HuH-7 (cell line): ENCODE data around the gene UNC5A.
A peak's percentile ranks its signal among the peaks of the same experiment; 100 is the strongest.

Experiments
- DNase-seq: peaks from one replicate; pipeline ENCODE4 v3.0.0; 2011; ENCODE audit warnings: low spot score

Gene UNC5A

DNA sequence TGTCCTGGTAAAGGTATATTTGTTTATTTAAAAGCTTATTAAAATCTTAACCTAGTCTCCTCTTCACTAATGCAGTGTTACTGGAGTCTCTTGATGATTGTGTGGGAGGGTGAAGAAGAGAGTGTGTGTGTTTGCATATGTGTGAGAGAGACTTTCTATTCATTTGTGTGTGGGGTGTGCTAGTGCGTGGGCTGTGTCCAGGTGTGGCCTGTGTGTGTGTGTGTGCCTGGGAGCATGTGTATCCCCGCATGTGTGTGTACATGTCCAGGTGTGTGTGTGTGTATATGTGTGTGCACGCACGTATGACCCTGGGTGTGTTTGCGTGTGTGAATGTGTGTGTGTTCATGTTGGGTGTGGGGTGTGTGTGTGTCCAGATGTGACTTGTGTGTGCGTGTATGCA is 10.3 kb upstream of the UNC5A start:
- DNase-seq = no peak

DNA sequence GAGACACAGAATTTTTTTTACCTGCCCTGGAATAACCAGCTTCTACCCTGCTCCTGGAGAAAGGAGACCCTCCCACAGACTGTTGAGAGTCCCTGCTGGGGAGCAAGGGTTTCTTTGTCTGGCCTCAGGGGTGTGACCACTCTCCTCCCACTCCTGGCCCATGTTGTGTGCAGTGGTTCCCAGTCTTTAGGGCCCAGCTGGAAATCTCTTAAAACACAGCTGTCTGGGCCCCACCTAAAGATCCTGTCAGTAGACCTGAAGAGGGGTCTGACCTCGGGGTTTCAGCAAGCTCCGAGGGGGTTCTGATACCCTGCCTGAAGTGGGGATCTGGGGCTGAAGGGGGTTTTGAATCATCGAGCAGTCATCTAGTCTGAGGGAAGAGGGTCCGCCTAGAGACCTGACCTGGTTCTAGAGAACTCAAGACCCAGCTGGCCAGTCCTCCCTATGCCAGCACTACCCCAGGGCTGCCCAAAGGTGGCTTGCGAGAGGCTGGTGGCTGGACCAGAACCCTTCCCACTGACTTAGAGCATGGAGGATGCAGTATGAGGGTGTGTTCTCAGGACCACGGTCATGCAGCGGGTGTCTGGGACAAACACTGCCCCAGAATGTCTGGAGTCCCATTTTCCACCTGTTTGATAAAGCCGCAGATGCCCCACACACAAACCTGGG is 8.1 kb upstream of the UNC5A start:
- no peak for DNase-seq

DNA sequence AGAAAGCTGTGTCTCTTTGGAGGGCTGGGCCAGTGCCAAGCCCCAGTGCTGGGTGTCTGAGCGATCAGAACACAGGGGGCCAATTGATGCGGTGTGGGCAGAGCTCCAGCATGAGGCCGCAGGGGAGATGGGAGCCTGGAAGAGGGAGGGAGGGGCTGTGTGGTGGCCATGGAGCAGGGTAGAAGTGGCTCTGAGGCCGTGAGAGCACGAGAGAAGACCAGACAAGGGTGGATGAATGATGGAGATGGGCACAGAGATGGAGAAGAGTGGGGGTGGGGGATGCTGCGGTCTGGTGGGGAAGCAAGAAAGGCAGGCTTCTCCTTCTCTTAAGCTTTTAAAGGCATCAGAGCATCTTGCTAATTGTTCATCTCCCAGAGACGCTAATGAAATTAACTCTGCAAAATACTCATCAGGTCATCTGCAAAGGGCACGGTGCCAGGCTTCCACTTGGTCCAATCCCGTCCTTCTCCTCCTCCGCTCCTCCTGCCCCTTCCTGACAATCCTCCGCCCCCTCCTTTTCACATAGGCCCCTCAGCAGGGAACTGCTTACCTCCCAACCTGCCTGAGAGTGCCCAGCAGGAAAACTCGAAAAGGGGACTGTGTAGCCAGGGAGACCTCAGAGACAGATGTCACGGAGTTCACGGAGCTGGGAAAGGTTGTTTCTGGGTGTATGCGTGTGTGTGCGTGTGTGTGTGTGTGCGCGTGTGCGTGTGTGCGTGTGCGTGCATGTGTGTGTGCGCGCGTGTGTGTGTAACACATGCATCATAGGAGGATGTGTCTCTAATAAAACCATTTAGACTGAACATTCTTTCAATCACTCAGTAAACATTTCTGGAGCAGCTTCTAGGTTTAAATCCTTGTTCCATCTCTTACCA is 7.1 kb upstream of the UNC5A start:
- DNase-seq = no peak

DNA sequence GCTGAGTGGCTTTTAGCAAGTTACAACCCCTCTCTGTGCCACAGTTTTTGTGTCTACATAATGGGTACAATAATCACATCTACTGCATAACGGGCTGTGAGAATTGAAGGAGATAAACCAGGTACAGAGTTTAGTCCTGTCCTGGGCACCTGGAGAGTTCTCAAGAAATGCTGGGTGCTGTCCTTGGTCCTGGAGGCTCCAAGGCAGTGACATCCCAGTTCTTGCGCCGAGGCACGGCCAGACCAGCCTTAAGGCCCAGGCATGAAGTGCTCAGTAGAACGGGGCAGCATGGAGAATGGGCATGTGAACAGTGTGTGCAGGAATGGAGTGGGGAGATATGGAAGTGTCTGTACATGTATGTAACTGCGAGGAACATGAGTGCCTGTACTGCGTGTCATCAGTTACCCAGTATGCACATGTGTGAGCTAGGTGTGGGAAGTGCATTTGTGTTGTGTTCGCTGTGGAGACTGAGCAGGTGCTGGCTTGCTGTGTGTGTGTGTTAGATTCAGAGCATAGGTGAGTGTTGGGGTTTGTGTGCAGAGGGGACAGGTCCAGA is 6.3 kb upstream of the UNC5A start:
- DNase-seq = peak; percentile 63

DNA sequence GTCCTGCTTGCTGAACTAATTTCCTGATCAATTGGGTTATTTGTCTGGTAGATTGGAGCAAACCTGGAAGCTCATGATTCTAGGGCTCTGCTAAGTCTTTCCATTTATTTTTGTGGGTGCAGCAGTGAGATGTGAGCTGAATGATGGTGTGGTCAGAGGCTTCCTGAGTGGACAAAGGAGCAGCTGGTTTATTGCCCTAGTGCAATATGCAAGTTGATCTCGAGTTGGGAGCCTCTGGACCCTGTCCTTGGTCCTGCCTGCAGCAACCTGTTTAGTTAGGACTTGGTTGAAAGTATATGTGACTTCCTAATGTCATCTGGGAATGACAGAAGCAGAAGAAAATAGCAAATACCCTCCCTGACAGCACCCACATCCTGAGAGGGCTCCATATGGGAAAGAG is 4.2 kb upstream of the UNC5A start:
- DNase-seq = no peak

DNA sequence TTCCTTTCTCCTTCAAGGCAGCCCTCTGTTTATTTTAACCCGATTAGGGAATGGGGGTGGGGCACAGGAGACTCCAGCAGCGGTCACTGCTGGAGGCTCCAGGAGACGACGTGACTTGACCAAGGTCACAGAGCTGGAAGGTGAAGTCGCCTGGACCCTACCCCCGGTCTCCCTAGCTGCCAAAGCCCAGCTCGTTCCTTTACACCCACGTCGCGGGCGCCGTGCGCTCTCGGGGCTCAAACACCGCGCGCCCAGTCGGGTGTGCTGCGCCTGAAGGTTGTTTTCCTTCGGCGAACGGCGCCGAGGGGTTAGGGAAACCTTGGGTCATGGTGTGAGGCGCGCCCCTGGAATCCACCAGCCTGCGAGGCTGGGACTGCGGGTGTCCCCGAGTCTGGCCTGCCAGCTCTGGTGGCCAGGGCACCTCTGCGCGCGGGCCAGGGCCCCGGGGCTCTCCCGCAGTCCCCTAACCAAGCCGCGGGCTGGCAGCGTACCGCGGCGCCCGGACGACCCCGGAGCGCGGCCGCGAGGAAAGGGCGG is 747 bp upstream of the UNC5A start:
- peak; percentile 55 for DNase-seq

DNA sequence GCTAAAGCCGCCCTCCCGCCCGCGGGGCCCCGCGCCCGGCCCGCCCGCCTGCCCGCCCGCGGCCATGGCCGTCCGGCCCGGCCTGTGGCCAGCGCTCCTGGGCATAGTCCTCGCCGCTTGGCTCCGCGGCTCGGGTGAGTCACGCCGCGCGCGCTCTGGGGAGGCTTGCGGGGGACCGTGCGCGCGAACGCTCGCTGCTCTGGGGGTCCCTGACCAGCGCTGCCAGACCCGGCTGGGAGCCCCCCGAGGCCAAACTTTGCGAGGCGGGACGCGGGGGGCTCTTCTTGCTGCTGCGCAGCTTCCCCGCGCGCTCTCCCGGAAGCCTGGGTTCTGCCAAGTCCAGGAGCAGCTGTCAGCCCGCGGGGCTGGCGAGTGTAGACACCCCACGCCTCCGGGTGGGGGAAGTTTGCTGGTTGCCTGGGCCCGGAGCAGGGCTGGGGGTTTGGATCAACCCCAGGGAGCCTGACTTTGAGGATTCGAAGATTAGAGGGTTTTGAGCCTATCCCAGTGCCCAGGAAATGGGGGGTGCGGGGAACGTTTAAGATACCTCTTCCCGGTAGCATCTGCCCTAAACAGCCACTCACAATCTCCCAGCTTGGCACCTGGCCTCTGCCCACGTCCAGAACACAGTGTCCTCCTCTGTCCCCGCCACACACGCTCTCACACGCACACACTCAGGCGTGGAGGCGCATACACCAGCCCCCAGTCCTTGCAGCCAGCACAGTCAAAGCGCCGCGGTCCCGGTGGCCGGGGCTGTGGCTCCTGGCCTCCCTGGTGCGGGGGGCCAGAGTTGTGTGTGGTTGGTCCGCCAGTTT is 535 bp downstream of the UNC5A start:
- no peak for DNase-seq

DNA sequence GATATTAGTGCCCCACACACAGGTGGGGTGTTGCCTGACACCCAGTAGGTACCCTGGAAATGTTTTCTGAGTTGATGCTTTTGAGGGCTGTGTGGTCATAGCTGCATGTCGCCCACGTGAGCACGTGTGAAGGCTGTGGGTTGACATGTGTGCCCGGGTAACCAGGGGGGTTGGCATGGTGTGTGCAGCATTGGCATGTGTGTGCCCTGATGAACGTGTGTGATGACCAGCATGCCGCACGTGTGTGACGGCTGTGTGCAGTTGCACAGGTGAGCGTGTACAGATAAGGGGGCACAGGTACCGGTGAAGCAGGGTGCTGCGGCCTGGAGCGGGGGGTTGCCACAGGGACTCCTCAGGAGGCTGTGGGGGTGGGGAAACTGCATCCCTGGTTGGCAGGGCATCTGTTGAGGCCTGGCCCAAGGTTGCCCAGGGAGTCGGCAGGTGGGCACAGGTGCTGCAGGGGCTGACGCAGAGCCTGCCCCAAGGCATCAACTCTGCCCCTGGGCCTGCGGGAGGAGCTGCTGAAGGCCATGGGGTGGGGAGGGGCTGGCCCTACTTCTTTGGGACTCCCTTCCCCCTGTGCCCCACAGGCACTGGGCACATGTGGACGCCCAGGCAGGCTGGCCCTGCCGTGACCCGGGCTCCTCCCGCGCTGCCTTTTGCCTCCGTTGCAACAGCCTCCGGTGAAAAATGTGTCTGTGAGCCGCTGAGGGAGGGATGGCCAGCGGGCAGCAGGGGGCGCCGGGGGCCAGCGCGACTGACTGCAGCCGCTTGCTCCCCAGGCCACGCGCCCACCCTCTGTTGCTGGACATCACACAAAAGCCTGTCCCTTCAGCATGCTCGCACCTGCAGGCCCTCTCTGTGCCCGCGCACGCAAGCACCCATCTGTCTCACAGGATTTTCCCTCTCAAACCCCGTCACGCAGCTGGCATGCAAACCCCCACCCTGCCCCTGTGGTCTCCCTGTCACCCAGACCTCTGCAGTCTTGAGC is 2.2 kb downstream of the UNC5A start:
- peak; percentile 96 for DNase-seq

DNA sequence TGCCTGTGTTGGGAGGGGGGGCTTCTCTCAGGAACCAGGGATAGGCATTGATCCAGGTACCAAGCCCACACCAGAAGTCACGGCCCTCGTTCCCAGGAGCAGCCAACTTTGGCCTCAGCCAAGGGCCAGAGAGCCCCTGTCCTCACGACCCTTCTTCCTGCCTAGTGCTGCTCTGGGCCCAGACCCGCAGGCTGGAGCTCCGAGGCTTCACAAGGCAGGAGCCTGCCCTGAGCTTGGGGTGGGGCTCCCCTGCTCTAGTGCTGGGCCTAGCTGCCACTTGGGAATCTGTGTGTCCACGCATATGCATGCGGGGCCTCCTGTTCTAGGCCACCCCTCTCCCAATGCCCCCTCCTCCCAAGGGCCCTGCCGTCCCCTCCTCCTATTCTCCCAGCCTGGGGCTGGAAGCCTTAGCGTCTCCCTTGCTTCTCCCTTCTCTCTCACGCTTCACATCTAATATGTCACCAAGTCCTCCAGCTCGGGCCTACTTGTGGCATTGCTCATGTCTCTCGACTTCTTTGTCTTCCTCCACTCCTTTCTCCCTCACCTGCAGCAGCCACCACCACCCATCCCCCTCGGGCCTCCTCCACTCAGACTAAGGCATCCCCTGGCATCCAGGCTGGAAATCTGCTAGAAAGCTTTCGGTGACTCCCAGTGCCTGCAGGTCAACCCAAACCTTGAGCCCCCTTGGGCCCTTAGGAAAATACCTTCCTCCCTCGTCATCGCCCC is 3.4 kb downstream of the UNC5A start:
- DNase-seq = no peak

DNA sequence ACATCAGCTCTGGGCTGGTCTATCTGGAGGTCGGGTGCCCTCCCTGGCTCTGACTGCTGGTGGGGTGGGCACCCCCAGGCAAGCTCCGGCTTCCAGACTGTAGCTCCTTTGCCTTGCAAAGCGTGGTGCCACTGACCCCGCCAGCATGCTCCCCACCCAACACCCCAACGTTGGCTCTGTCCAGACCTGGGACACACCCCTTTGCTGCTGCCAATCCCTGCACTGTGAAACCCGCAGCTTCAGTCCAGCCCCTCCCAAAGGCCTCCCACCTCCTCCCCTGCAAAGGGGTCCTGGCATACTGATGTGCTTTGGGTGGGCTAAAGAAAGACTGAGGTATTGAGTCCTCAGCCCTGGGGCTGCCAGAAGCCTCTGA is 3.9 kb downstream of the UNC5A start:
- DNase-seq = no peak

DNA sequence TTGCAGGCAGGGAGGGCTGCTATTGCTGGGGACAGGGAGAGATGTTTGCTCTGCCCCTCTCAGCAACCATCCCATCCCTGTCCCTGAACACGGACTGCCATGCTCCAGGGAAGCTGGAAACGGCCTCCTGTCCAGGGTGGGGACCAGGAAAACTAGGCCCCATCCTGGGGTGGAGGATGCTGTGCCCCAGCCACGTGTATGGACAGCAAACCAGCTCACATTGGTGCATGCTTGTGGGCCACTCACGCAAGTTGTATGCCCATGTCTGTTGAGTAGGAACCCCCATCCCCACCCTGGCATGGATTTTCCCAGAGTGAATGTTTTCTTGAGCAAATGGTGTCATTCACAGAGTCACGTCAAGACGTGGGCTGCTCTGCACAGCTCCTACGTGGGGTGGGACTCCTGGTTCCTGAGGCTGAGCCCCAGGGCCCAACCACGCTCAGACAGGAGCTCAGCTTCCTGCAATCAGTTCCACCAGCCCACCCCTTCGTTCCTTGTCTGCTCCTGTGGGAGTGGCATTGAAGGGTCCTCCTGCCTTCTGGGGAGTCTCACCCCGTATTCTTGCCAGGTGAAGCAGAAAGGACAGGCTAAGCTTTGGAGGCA is 4.6 kb downstream of the UNC5A start:
- DNase-seq = no peak

DNA sequence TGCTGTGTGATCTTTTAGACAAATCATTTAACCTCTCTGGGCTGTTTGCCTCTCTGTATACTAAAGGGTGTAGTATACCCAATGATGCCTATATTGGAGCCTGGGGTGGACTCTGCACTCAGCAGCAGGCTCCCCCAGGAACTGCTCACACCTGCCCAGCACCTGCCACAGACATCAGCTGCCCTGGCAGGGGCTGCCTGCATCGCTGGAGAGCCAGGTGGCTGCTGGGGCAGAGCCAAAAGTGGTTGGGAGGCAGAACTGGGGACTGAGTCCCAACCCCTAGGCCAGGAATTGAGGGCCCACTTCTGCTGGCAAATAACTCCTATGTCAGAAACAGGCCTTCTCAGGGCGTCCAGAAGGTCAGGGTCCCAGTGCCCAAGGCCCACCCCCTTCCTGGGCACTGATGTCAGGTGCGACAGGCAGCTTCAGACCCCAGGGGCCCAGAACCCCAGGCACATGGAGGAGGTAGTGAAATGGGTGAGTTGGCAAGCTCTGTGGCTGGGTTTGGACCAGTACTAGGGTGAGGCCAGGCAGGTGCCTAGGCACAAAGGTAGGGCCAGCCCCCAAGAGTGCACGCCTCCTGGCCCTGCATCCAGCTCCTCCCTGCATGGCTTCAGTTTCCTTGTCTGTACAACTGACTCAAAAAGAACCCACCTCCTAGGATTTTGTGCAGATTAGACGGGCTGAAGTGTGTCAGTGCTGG is 5.8 kb downstream of the UNC5A start:
- DNase-seq = no peak

DNA sequence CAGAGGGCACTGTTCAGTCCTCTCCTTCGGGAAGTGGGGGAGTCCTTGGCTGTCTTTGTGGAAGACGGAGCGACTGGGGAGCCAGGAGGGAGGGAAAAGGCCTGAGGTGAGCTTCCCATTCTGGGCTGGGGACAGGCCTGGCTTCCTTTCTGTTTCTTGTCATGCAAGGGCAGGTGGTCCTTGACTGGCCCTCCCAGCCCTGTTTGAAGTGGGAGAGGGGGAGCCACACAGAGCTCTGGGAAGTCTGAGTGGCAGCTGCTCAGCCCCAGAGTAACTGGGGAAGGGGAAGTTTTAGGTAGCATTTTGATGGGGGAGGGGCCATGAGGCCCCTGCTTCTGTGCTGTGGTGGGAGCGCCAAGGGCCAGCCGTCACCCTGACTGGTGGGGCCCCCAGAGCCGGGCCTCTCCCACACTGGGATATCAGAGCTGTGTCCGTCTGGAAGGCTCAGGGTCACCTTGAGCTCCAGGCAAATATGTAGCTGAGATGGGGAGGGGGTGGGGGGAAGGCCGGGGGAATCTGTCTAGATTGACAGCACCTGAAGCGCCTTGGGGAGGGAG is 6.5 kb downstream of the UNC5A start:
- no peak for DNase-seq

DNA sequence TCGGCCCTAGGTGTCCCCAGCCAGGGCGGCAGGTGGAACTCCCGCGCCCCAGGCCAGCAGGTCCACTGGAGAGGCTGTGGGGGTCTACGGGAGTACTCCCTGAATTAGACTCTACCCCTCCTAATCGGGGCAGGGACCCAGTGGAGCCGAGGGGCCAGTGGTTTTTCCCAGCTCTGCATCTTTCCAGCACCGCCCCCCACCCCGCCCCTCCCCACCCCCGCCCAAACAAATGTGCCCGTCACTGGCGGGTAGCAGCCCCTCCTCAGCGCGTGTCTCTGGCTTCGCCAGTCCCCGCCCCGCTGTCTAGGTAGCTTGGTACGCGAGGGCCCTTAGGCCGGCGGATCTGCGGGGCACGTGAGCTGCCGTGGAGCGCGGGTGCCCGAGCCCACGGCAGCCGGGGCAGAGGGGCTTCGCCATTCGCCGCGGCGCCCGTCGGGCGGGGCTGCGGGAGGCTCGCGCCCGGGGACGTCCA is 7.0 kb downstream of the UNC5A start:
- peak; percentile 59 for DNase-seq

DNA sequence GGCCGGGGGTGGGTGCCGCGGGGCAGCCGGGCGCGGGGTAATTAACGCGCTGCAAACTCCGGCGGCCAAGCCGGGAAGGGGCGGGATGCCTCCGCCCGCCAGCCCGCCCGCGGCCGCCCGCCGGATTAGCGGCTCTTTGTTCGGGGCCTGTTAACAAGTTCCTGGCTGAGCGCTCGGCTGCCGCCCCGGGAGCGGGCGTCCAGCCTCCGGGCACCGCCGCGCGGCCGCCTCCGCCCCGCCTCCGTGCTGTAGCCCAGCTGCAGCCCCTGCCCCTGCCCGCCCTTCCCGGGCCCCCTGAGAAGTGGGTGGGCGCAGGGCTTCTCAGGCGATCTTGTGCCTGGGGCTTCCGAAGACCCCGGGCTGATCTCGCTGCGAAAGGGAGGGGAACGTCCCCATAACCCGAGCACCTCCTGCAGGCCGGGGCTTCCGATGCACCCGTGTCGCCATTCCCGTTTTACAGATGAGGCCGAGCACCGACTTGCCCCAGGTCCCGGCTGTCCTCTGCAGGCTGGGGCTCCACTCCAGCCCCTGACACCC is 7.5 kb downstream of the UNC5A start:
- peak; percentile 94 for DNase-seq

DNA sequence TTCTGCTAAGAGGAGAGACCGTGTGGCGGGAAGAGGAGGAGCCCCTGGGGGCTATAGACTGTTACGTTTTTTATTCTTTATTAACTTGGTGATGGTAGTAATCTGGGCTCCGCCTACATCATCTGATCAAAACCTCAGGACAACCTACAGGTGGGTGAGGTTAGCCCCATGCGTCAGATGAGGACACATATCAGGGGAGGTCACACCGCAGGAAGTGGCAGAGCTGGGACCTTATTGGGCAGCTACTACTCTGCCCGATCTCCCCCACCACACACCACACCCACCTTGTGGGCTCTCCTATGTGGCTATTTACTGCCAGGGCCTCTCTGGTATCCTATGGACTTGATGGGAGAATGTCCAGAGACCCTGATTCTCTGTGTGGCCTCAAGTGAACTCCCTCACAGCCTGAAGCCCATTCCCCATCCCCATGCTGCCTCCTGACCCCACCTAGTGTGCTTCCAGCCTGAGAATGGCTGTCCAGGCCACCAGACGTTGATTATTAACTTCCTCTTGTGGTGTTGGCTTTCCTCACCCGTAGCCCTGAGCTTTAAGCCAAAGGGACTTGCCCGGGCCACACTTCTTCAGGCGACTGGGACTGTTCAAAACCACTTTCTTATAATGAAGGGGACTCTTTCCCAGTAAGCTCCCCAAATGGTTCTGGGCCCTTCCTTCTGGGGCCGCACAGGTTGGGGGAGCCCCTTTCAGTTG is 8.2 kb downstream of the UNC5A start:
- peak; percentile 89 for DNase-seq

DNA sequence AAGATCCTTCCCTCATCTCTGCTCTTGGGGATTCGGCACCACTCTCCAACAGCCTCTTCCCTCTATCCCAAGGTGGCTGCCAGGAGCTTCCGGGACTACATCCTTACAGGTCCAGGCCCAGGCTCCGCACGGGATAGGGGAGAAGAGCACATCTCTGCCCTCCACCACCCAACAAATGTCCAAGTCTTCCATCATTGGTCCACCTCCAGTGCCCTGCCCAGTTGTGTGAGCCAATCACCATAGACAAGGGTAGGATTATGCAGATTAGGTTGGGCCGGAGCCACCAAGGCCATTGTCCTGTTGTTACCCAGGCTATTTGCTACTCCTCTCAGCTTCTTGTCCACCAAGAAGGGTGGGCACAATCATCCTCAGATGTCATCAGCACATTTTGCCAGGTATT is 9.1 kb downstream of the UNC5A start:
- DNase-seq = no peak

DNA sequence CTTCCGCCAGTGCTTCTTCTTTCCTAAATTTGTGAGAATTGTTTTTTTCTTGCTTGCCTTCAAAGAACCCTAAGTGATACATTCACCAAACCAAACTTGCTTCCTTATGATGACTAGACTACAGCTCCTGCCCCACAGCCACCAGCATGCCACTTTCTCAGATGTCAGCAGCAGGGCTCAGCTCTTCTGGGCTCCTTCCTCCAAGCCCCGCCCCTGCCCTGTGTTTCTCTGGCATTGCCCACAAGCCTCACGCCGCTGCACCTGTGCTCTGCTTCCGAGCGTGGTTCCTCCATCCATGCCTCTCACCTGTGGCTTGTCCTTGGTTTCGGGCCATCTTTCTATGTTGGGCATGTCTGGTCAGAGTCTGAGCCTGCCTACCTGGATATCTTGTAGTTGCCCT is 10.6 kb downstream of the UNC5A start:
- no peak for DNase-seq
